GM12878 (cell line): ENCODE results near the gene ATF3. TPM values are rescaled to one million over a fixed set of nuclear protein-coding genes. Genes with fewer than 3 reads are reported as not detected.

ENCODE experiments used
- ATAC-seq: fragments of 200-7000 bp; cut with Tn5 transposase; 3 replicates; pipeline ENCODE4 v1.9.1; 2020; ENCODE audit warnings: mild to moderate bottlenecking, moderate library complexity
- BruUV-seq: library from RNA; stranded (reverse); fragments of 400-500 nt; replicated peaks from 2 replicates; lab custom pipeline; 2021; lab: Mats Ljungman, UMichigan
- CTCF ChIA-PET: fragments of 300-600 bp; sonication (Branson Sonifier 250); formaldehyde crosslinking; extraction: SDS; loops from one replicate; lab custom pipeline; 2021; ENCODE audit warnings: inconsistent platforms; lab: Yijun Ruan, JAX
- POLR2A ChIA-PET: fragments of 350-600 bp; formaldehyde crosslinking; extraction: SDS; loops from one replicate; lab custom pipeline; 2021; ENCODE audit warnings: inconsistent platforms; lab: Charles Lee
- RAD21 ChIA-PET: fragments of 300-600 bp; sonication (Branson Sonifier 250); formaldehyde crosslinking; loops from one replicate; lab custom pipeline; 2023; ENCODE audit warnings: antibody characterized with exemption; ENCODE audit not compliant: unreplicated experiment; lab: Charles Lee
- SMC1A ChIA-PET: fragments of 300-600 bp; sonication (Branson Sonifier 250); formaldehyde crosslinking; loops from one replicate; lab custom pipeline; 2023; ENCODE audit not compliant: unreplicated experiment, uncharacterized antibody; lab: Charles Lee
- DNase-seq: peaks from one replicate; pipeline ENCODE4 v3.0.0-alpha.2; 2011; ENCODE audit warnings: low read depth, low spot score
- FAIRE-seq: peaks from 3 replicates; lab custom pipeline; 2011; peaks lifted over from hg19 to GRCh38; lab: Jason Lieb, UNC
- H2AFZ ChIP-seq: 2 replicates; pipeline ENCODE4 v1.6.0; 2011; ENCODE audit warnings: low read depth, low read length, control low read depth; ENCODE audit not compliant: control insufficient read depth
- H3K27ac ChIP-seq: 2 replicates; pipeline ENCODE4 v1.5.1; 2011; ENCODE audit warnings: control low read depth; ENCODE audit not compliant: control insufficient read depth, insufficient read depth
- H3K27me3 ChIP-seq, 2 experiments: replicated peaks in 1 of 2; 2 replicates each; pipeline versions ENCODE4 v1.6.0 to v1.6.1; 2011; ENCODE audit warnings: low read length in 1 of 2; ENCODE audit not compliant: control insufficient read depth in 2 of 2, insufficient read depth in 2 of 2
- H3K36me3 ChIP-seq, 2 experiments: 2 replicates each; pipeline ENCODE4 v1.5.1; 2011; ENCODE audit warnings: low read length in 1 of 2; ENCODE audit not compliant: control insufficient read depth in 2 of 2, insufficient read depth in 2 of 2
- H3K4me1 ChIP-seq: 2 replicates; pipeline ENCODE4 v1.6.1; 2011; ENCODE audit warnings: mild to moderate bottlenecking, low read length, moderate library complexity, mixed read lengths; ENCODE audit not compliant: control insufficient read depth, insufficient read depth
- H3K4me2 ChIP-seq: 2 replicates; pipeline ENCODE4 v1.6.0; 2011; ENCODE audit warnings: control low read depth; ENCODE audit not compliant: control insufficient read depth, insufficient read depth
- H3K4me3 ChIP-seq: fragments of 200-600 bp; sonication (generic); 2 replicates; pipeline ENCODE4 v1.5.1; 2016
- H3K79me2 ChIP-seq: 2 replicates; pipeline ENCODE4 v1.6.0; 2011; ENCODE audit warnings: low read length; ENCODE audit not compliant: control insufficient read depth, insufficient read depth
- H3K9ac ChIP-seq: 2 replicates; pipeline ENCODE4 v1.8.0; 2011; ENCODE audit warnings: low read length, control low read depth, mixed read lengths; ENCODE audit not compliant: control insufficient read depth, insufficient read depth
- H3K9me3 ChIP-seq: replicated peaks from 3 replicates; pipeline ENCODE4 v1.5.1; 2011; ENCODE audit warnings: mild to moderate bottlenecking, low read length; ENCODE audit not compliant: control insufficient read depth, insufficient read depth
- H4K20me1 ChIP-seq: 2 replicates; pipeline ENCODE4 v1.6.0; 2011; ENCODE audit not compliant: control insufficient read depth, insufficient read depth
- BACH1 ChIP-seq: fragments of 450-650 bp; IDR thresholded peaks from 2 replicates; pipeline ENCODE4 v1.6.1; 2017; ENCODE audit warnings: mild to moderate bottlenecking, borderline replicate concordance
- CEBPB ChIP-seq, 2 experiments: fragments of 150-350 bp in 1 of 2; IDR thresholded peaks; 2 replicates each; pipeline ENCODE4 v1.6.1; 2012 to 2014; ENCODE audit warnings: low read depth in 2 of 2, low read length in 2 of 2, borderline replicate concordance in 1 of 2, inconsistent platforms in 1 of 2
- CHD2 ChIP-seq: IDR thresholded peaks from 2 replicates; pipeline ENCODE4 v1.6.1; 2011; ENCODE audit warnings: low read depth, low read length, improper control_type of control experiment, borderline replicate concordance
- DPF2 ChIP-seq: fragments of 450-650 bp; IDR thresholded peaks from 2 replicates; pipeline ENCODE4 v1.6.1; 2017; ENCODE audit warnings: mild to moderate bottlenecking
- ESRRA ChIP-seq: IDR thresholded peaks from 2 replicates; pipeline ENCODE4 v1.6.1; 2012; ENCODE audit warnings: mild to moderate bottlenecking, low read length, improper control_type of control experiment
- IKZF1 ChIP-seq: fragments of 450-650 bp; conservative IDR thresholded peaks from 2 replicates; pipeline ENCODE4 v1.6.1; 2017; ENCODE audit warnings: antibody characterized with exemption, mild to moderate bottlenecking
- KAT2A ChIP-seq: conservative IDR thresholded peaks from 2 replicates; pipeline ENCODE4 v1.6.1; 2011; ENCODE audit warnings: low read depth, low read length; ENCODE audit not compliant: control insufficient read depth
- MEF2B ChIP-seq: fragments of 450-650 bp; IDR thresholded peaks from 2 replicates; pipeline ENCODE4 v1.6.1; 2018; ENCODE audit warnings: mild to moderate bottlenecking, moderate library complexity; ENCODE audit not compliant: partially characterized antibody, poor library complexity, severe bottlenecking
- POLR2AphosphoS5 ChIP-seq: IDR thresholded peaks from 2 replicates; pipeline ENCODE4 v1.6.1; 2011; ENCODE audit warnings: mild to moderate bottlenecking, low read length, inconsistent platforms
- POU2F2 ChIP-seq: IDR thresholded peaks from 3 replicates; pipeline ENCODE4 v1.6.1; 2011; ENCODE audit warnings: low read depth, mild to moderate bottlenecking, low read length, borderline replicate concordance
- RELA ChIP-seq: fragments of 450-650 bp; IDR thresholded peaks from 2 replicates; pipeline ENCODE4 v1.8.0; 2014; ENCODE audit warnings: borderline replicate concordance; ENCODE audit not compliant: partially characterized antibody
- SRF ChIP-seq, 2 experiments: IDR thresholded peaks; 2 replicates each; pipeline ENCODE4 v1.6.1; 2011; ENCODE audit warnings: low read depth in 2 of 2, low read length in 2 of 2, mild to moderate bottlenecking in 1 of 2, moderate library complexity in 1 of 2
- TCF3 ChIP-seq: IDR thresholded peaks from 2 replicates; pipeline ENCODE4 v1.6.1; 2012; ENCODE audit warnings: low read depth, mild to moderate bottlenecking, low read length, borderline replicate concordance; ENCODE audit not compliant: insufficient read depth
- WGBS: methylation state at CpG from one replicate; pipeline ENCODE4 v1.1.6; 2016; ENCODE audit warnings: low lambda C conversion rate; ENCODE audit not compliant: insufficient replicate concordance, insufficient coverage; ENCODE audit errors: missing lambda C conversion rate; 5-methylcytosine and 5-hydroxymethylcytosine counted together
- in situ Hi-C: fragments of 300-500 bp; cut with MboI; formaldehyde crosslinking; loops from 9 replicates; pipeline ENCODE4 v1.14.3; 2018; ENCODE audit warnings: mixed read lengths
- intact Hi-C: fragments of 100-400 bp; cut with micrococcal nuclease; formaldehyde crosslinking; loops from one replicate; pipeline ENCODE4 v1.14.2; 2022; ENCODE audit not compliant: unreplicated experiment
- polyA plus RNA-seq, 11 experiments: library from polyadenylated mRNA; depleted of rRNA in 4 of 11; unstranded in 6 of 11; stranded (reverse) in 5 of 11; fragments of >200 nt; fragmentation: Nextera tagmentation in 4 of 11; fragmentation: Illumina TruSeq in 1 of 11; extraction: Ambion mirVana in 4 of 11; extraction: Trizol in 1 of 11; gene quantifications; 1 replicate in 1 of 11; 2 replicates in 10 of 11; pipeline versions ENCODE4 v1.2.1 to v1.2.3, GENCODE V29; 2011 to 2016; ENCODE audit warnings: inconsistent platforms in 2 of 11, missing spikeins in 2 of 11, low read depth in 1 of 11
- total RNA-seq, 4 experiments: library from RNA; depleted of rRNA in 3 of 4; stranded (reverse); fragments of >200 nt in 3 of 4; fragmentation: Illumina TruSeq in 1 of 4; extraction: Trizol in 1 of 4; gene quantifications; 2 replicates each; pipeline versions ENCODE4 v1.2.1 to v1.2.3, GENCODE V29; 2013 to 2021
- TF ChIP-seq, protein P1 (sequence below): fragments of 150-350 bp; IDR thresholded peaks from 2 replicates; pipeline ENCODE4 v1.6.1; 2016; ENCODE audit warnings: low read depth, low read length
- TF ChIP-seq, protein P2 (sequence below): fragments of 450-650 bp; IDR thresholded peaks from 2 replicates; pipeline ENCODE4 v1.6.1; 2016; ENCODE audit warnings: mild to moderate bottlenecking
- TF ChIP-seq, protein P3 (sequence below): IDR thresholded peaks from 2 replicates; pipeline ENCODE4 v1.6.1; 2011; ENCODE audit warnings: mild to moderate bottlenecking, low read depth, low read length, moderate library complexity; ENCODE audit not compliant: insufficient replicate concordance

The ATF3 gene
- total and polyA plus RNA-seq, 10 of the 15 experiments (the other 5 are each of a cell fraction or from before 2014, with no cell fraction given) = 3.0 to 13.9 (median 8.3) TPM

DNA sequence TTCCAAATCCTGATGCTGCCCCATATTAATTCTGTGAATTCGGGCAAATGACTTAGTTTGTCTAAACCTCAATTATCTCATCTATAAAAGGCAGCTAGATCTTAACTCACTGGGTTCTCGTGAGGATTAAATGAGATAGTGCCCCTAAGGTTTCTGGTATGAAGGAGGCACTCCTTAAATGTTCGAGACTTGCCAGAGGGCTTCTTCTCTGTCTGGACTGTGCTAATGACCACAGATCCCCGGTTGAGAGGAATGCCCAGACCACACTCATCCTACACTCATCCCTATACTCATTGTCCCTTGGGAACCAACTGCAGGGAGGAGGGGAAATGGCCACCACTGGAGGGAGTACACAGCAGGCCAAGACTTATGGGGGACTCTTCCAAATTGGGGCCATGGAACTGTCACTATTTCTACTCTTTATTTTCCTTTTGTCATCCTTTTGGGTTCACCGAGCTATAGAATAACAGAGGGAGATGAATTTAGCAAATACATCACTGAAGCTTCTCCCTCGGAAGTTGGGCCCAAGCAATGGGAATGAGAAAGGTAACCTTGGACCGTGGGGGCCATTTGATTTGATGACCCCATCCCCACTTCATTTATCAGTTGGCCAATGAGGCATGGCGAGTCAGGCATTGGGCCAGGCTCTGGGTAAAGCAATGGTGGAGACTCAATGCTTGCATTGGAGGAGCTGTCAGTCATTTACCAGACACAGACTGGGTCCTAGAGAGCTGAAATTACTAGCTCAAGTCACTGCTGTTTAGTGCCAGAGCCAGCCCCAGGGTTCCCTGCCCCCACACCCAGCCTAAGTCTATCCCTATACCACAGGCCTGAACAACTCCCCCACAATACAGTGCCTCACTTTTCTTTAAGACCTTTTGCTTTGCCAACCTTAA, 5.1 kb downstream of the ATF3 start:
- POLR2A ChIA-PET = interaction anchor here (0.6 to 2.0 kb wide), 10 partner anchors 9 to 1317 kb away, joined by 3 to 11 read pairs (median 5); no protein-coding TSS in a partner anchor
- WGBS = 81% methylated on average over 8 of the region's 8 CpGs
- BruUV-seq = no TSS peak
- H3K4me3 ChIP-seq = peak overlapping the region; percentile 65; the same call in 1 of the 2 replicates
- intact Hi-C loops (loop anchor here (5.0 kb wide), 1 partner anchor 339 kb away; the partner anchor contains the start of gene VASH2), in situ Hi-C loops (no loop called here)
- no peak for DNase-seq
- H3K79me2 ChIP-seq = peaks cover 61% of the 10 kb centered on the region
- H3K9me3 ChIP-seq = no peaks in the 10 kb centered on the region
- CTCF ChIA-PET = interaction anchor here (0.8 to 4.0 kb wide), 12 partner anchors 9 to 158 kb away, joined by 3 to 25 read pairs (median 4); no protein-coding TSS in a partner anchor
- peak overlapping the region; percentile 60 for H3K4me2 ChIP-seq
- RAD21 ChIA-PET = interaction anchor here (0.5 to 2.1 kb wide), 17 partner anchors 17 to 454 kb away, joined by 3 to 20 read pairs (median 4); no protein-coding TSS in a partner anchor
- no peak overlapping the region; the same call in 1 of the 2 replicates for H2AFZ ChIP-seq
- peaks cover 27% of the 10 kb centered on the region for H3K4me1 ChIP-seq
- H3K9ac ChIP-seq = peak overlapping the region; percentile 32; the same call in 1 of the 2 replicates
- peak overlapping the region; percentile 66 for H3K27ac ChIP-seq
- H4K20me1 ChIP-seq = no peaks in the 10 kb centered on the region
- peak; percentile 8 for ATAC-seq
- H3K36me3 ChIP-seq = peaks cover 5 to 21% of the 10 kb centered on the region in 2 experiments; a peak in 3 of 4 replicates
- H3K27me3 ChIP-seq = no peaks in the 10 kb centered on the region
- FAIRE-seq = no peak
- SMC1A ChIA-PET = interaction anchor here (0.6 to 3.0 kb wide), 16 partner anchors 9 to 169 kb away, joined by 3 to 24 read pairs (median 5); no protein-coding TSS in a partner anchor
- TF ChIP-seq KAT2A (no peak), TCF3 (no peak), BACH1 (0 out of 2 replicates have a peak, but pooled peaks have one; percentile 27), DPF2 (no peak), POU2F2 (no peak), CHD2 (no peak), POLR2AphosphoS5 (peak; percentile 47; the same call in 1 of the 2 replicates), MEF2B (peak; percentile 30), ESRRA (no peak), IKZF1 (0 out of 2 replicates have a peak, but pooled peaks have one; percentile 16), SRF (IDR thresholded peaks at IDR 0.05; ENCODE audit: low read depth in 2 of 2, low read length in 2 of 2) (no peak), RELA (no peak), CEBPB (IDR thresholded peaks at IDR 0.05; ENCODE audit: borderline replicate concordance in 1 of 2, low read depth in 2 of 2, low read length in 2 of 2) (no peak)
- TF ChIP-seq, protein P1, sequence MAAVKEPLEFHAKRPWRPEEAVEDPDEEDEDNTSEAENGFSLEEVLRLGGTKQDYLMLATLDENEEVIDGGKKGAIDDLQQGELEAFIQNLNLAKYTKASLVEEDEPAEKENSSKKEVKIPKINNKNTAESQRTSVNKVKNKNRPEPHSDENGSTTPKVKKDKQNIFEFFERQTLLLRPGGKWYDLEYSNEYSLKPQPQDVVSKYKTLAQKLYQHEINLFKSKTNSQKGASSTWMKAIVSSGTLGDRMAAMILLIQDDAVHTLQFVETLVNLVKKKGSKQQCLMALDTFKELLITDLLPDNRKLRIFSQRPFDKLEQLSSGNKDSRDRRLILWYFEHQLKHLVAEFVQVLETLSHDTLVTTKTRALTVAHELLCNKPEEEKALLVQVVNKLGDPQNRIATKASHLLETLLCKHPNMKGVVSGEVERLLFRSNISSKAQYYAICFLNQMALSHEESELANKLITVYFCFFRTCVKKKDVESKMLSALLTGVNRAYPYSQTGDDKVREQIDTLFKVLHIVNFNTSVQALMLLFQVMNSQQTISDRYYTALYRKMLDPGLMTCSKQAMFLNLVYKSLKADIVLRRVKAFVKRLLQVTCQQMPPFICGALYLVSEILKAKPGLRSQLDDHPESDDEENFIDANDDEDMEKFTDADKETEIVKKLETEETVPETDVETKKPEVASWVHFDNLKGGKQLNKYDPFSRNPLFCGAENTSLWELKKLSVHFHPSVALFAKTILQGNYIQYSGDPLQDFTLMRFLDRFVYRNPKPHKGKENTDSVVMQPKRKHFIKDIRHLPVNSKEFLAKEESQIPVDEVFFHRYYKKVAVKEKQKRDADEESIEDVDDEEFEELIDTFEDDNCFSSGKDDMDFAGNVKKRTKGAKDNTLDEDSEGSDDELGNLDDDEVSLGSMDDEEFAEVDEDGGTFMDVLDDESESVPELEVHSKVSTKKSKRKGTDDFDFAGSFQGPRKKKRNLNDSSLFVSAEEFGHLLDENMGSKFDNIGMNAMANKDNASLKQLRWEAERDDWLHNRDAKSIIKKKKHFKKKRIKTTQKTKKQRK = no peak
- TF ChIP-seq, protein P2, sequence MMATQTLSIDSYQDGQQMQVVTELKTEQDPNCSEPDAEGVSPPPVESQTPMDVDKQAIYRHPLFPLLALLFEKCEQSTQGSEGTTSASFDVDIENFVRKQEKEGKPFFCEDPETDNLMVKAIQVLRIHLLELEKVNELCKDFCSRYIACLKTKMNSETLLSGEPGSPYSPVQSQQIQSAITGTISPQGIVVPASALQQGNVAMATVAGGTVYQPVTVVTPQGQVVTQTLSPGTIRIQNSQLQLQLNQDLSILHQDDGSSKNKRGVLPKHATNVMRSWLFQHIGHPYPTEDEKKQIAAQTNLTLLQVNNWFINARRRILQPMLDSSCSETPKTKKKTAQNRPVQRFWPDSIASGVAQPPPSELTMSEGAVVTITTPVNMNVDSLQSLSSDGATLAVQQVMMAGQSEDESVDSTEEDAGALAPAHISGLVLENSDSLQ = peak; percentile 91
- TF ChIP-seq, protein P3, sequence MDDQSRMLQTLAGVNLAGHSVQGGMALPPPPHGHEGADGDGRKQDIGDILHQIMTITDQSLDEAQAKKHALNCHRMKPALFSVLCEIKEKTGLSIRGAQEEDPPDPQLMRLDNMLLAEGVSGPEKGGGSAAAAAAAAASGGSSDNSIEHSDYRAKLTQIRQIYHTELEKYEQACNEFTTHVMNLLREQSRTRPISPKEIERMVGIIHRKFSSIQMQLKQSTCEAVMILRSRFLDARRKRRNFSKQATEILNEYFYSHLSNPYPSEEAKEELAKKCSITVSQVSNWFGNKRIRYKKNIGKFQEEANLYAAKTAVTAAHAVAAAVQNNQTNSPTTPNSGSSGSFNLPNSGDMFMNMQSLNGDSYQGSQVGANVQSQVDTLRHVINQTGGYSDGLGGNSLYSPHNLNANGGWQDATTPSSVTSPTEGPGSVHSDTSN = peak; percentile 82
